ENCODE results near the gene CPD. TPM values are rescaled to one million over a fixed set of nuclear protein-coding genes. Genes with fewer than 3 reads are reported as not detected.

Gene CPD
- total and polyA plus RNA-seq, 7 donors = 3.9 to 99.5 (median 33.7) TPM

DNA sequence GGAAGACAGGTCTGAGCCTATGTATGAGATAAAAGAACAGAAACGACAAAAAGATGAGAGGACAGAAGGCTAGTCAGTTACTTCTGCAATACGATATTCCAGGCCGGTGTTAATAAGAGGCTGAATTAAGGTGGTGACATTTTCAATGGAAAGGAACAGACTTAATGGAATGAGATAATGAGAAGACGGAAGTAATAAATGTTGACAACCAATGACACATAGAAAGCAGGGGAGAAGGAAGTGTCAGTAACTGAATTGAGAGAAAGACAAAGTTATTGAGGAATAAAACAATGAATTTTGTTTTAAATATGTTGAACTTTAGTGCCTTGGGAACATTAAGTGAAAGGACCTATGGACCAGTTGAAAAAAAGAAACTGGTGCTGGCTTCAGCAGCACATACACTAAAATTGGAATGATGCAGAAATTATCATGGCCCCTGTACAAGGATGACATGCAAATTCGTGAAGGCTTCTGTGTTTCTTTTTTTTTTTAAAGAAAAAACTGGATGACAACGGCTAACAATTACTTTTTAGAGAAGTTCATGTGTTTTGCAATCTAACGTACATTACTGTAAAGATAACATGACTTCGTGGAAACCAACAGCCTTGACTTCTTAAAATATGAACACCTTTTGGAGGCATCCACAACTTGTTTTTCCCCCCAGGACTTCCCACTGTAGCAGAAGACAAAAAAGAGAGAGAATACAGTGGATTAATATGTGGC, 18.5 kb upstream of the CPD start:
- no peaks in the 10 kb centered on the region for H3K36me3 ChIP-seq
- H3K27ac ChIP-seq = no peak overlapping the region
- TF ChIP-seq, protein P1, sequence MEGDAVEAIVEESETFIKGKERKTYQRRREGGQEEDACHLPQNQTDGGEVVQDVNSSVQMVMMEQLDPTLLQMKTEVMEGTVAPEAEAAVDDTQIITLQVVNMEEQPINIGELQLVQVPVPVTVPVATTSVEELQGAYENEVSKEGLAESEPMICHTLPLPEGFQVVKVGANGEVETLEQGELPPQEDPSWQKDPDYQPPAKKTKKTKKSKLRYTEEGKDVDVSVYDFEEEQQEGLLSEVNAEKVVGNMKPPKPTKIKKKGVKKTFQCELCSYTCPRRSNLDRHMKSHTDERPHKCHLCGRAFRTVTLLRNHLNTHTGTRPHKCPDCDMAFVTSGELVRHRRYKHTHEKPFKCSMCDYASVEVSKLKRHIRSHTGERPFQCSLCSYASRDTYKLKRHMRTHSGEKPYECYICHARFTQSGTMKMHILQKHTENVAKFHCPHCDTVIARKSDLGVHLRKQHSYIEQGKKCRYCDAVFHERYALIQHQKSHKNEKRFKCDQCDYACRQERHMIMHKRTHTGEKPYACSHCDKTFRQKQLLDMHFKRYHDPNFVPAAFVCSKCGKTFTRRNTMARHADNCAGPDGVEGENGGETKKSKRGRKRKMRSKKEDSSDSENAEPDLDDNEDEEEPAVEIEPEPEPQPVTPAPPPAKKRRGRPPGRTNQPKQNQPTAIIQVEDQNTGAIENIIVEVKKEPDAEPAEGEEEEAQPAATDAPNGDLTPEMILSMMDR (IDR thresholded peaks at IDR 0.05) = no peak
- TF ChIP-seq POLR2AphosphoS5 (IDR thresholded peaks at IDR 0.05) = no peak
- no peak for TF ChIP-seq EP300 (IDR thresholded peaks at IDR 0.05)
- no peak for TF ChIP-seq POLR2A (IDR thresholded peaks at IDR 0.05)
- no peak for DNase-seq
- H3K9me3 ChIP-seq = peaks cover 0 to 6% (median 2%) of the 10 kb centered on the region in 4 donors
- intact Hi-C loops (cut with DNase I) = no loop called here
- H3K4me3 ChIP-seq = no peak overlapping the region
- H3K27me3 ChIP-seq = no peaks in the 10 kb centered on the region
- H3K4me1 ChIP-seq = no peaks in the 10 kb centered on the region
- WGBS, 2 donors = 81% methylated on average over 8 of the region's 8 CpGs

DNA sequence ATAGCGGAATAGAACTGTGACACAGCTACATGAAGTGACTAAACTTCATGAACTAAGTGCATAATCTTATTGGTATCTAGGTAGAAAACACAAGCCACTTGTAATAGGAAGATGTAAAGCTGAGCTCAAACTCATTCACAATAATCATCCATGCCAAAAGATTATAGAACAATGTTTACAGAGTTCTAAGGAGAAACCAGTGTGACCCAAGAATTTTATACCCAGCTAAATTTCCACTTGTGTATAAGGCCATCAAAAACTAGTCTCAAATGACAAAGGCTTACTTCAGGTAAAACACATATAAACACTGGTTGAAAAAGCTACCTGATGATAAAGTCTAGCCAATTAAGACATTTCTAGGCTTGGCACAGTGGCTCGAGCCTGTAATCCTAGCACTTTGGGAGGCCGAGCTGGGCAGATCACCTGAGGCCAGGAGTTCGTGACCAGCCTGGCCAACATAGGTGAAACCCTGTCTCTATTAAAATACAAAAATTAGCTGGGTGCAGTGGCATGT, 16.9 kb upstream of the CPD start:
- 96 to 98% methylated on average over 4 of the region's 4 CpGs for WGBS, 2 donors
- no peak overlapping the region for H3K27ac ChIP-seq
- intact Hi-C loops (cut with DNase I) = no loop called here
- peaks cover 0 to 6% (median 2%) of the 10 kb centered on the region in 4 donors for H3K9me3 ChIP-seq
- no peaks in the 10 kb centered on the region for H3K4me1 ChIP-seq
- TF ChIP-seq, protein P1 (IDR thresholded peaks at IDR 0.05) = no peak
- TF ChIP-seq EP300 (IDR thresholded peaks at IDR 0.05) = no peak
- no peak for TF ChIP-seq POLR2A (IDR thresholded peaks at IDR 0.05)
- no peak for TF ChIP-seq POLR2AphosphoS5 (IDR thresholded peaks at IDR 0.05)
- DNase-seq = no peak
- H3K4me3 ChIP-seq = no peak overlapping the region
- no peaks in the 10 kb centered on the region for H3K27me3 ChIP-seq
- H3K36me3 ChIP-seq = no peaks in the 10 kb centered on the region

DNA sequence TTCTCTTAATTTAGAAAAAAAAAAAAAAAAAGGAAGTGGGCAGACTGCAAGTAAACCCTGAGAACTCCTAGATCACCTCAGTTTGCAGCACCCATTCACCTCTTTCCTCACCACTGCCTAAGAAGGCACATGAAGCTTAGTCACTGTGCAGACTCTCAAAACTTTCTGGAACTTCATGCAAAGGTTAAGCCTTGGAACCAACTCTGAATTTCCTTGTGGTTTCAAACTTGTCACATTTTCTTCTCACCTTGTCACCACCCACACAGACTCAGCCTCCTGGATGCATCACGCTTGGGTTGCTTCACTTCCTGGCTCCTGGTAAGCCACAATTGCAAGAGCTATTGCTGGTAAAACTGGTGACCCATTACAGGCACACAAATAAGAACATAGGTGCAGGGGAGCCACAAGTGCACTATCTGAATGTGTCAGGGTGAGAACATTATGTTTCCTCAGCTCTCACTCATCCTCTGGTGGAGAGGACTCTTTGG, 15.0 kb upstream of the CPD start:
- intact Hi-C loops (cut with DNase I) = no loop called here
- Histone ChIP-seq H3K4me3 (no peak overlapping the region), H3K27ac (no peak overlapping the region), H3K27me3 (no peaks in the 10 kb centered on the region), H3K4me1 (no peaks in the 10 kb centered on the region), H3K36me3 (no peaks in the 10 kb centered on the region), H3K9me3 (peaks cover 0 to 6% (median 2%) of the 10 kb centered on the region in 4 donors)
- no peak for TF ChIP-seq EP300 (IDR thresholded peaks at IDR 0.05)
- no peak for TF ChIP-seq POLR2AphosphoS5 (IDR thresholded peaks at IDR 0.05)
- TF ChIP-seq POLR2A (IDR thresholded peaks at IDR 0.05) = no peak
- TF ChIP-seq, protein P1 (IDR thresholded peaks at IDR 0.05) = no peak
- WGBS, 2 donors = 36 to 68% methylated on average over 1 of the region's 1 CpG
- no peak for DNase-seq

DNA sequence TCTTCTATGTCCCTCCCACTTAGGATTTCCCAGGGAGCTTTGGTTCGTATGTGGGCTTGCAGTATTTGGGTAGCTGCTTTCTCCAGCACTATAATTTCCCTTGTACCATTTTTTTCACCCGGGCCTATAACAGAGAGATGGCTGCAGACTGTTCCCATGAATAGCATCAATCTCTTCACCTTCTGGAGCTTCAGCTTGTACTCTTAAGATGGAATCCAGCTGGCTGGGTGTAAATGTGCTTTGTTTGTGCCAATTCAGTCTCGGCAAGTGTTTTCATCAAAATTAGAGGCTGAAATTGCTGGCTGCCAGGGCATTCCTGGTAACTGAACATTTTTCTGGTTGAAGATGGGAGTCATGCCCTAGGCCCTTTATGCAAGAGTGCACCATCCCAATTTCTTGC, 12.2 kb upstream of the CPD start:
- H3K4me3 ChIP-seq = no peak overlapping the region
- no peak for TF ChIP-seq EP300 (IDR thresholded peaks at IDR 0.05)
- TF ChIP-seq, protein P1 (IDR thresholded peaks at IDR 0.05) = no peak
- TF ChIP-seq POLR2A (IDR thresholded peaks at IDR 0.05) = no peak
- no peak for TF ChIP-seq POLR2AphosphoS5 (IDR thresholded peaks at IDR 0.05)
- H3K27ac ChIP-seq = peak overlapping the region in 1 of 4 donors; percentile 23
- H3K9me3 ChIP-seq = peaks cover 0 to 6% (median 2%) of the 10 kb centered on the region in 4 donors
- no peaks in the 10 kb centered on the region for H3K36me3 ChIP-seq
- H3K27me3 ChIP-seq = no peaks in the 10 kb centered on the region
- no peak for DNase-seq
- 85 to 93% methylated on average over 3 of the region's 3 CpGs for WGBS, 2 donors
- no peaks in the 10 kb centered on the region for H3K4me1 ChIP-seq
- intact Hi-C loops (cut with DNase I) = no loop called here

All from sigmoid colon (tissue), 7 donors.